Limb (tissue), 2 donors: Measurements from ENCODE around the gene UGT1A5.

Experiments used
- DNase-seq, 2 donors: peaks; one replicate each; pipeline ENCODE4 v3.0.0-alpha.2; 2016; ENCODE audit errors: extremely low spot score in 2 of 2

The UGT1A5 gene

GRCh38 chr2:233779722-233780121, 67.0 kb downstream of the UGT1A5 start:
- DNase-seq = no peak

GRCh38 chr2:233780771-233781170, 68.1 kb downstream of the UGT1A5 start:
- no peak for DNase-seq

- no peak for DNase-seq
These were observed 76.8 kb downstream of the UGT1A5 start for GRCh38 chr2:233789554-233789953.

GRCh38 chr2:233791151-233791882, 78.6 kb downstream of the UGT1A5 start:
- DNase-seq = no peak

- no peak for DNase-seq
These were observed 79.2 kb downstream of the UGT1A5 start for GRCh38 chr2:233791883-233792329.

GRCh38 chr2:233792720-233793119, 80.0 kb downstream of the UGT1A5 start:
- no peak for DNase-seq

GRCh38 chr2:233793465-233794127, 80.9 kb downstream of the UGT1A5 start:
- DNase-seq = no peak

- no peak for DNase-seq
These were observed 81.5 kb downstream of the UGT1A5 start for GRCh38 chr2:233794128-233794658.

GRCh38 chr2:233795735-233796171, 83.0 kb downstream of the UGT1A5 start:
- DNase-seq = no peak

- no peak for DNase-seq
These were observed 83.5 kb downstream of the UGT1A5 start for GRCh38 chr2:233796254-233796653.

GRCh38 chr2:233798335-233799086, 85.8 kb downstream of the UGT1A5 start:
- DNase-seq = no peak

GRCh38 chr2:233799087-233799665, 86.5 kb downstream of the UGT1A5 start:
- DNase-seq = no peak

GRCh38 chr2:233799716-233800115, 87.0 kb downstream of the UGT1A5 start:
- DNase-seq = no peak

- no peak for DNase-seq
These were observed 87.5 kb downstream of the UGT1A5 start for GRCh38 chr2:233800208-233800607.

GRCh38 chr2:233801357-233802131, 88.8 kb downstream of the UGT1A5 start:
- DNase-seq = no peak

GRCh38 chr2:233802132-233802815, 89.6 kb downstream of the UGT1A5 start:
- DNase-seq = no peak

GRCh38 chr2:233803292-233803911, 90.7 kb downstream of the UGT1A5 start:
- DNase-seq = no peak

- no peak for DNase-seq
These were observed 91.3 kb downstream of the UGT1A5 start for GRCh38 chr2:233803994-233804393.

- DNase-seq = no peak
These were observed 94.6 kb downstream of the UGT1A5 start for GRCh38 chr2:233807215-233807865.
